ENCODE measurements around the gene LIN7A.
"Not testable (repeated sequence)": the region's sequence is repeated elsewhere in the genome, so short reads cannot be mapped to it uniquely, and the experiment has no call there.

The LIN7A gene

DNA sequence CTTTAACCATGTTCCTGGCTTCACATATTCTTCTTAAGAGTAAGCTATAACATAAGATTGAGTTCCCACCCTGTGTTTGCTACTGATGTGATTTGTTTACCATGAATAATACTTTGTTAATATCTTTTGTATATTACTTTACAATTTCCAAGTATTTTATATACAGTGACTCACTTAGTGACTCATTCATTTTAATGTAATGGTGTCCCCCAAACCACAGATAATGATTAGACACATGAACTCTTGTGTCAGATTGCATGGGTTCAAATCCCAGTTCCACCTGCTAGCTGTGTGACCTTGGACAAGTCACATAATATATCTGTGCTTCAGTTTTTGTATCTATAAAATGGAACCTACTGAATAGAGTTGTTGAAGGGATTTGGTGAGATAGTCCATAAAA, 144.9 kb downstream of the LIN7A start:
- Histone ChIP-seq H3K9me3 (ENCODE audit: control insufficient read depth, low read length) (no peaks in the 10 kb centered on the region), H3K4me3 (ENCODE audit: low read length) (no peak overlapping the region), H3K36me3 (ENCODE audit: control insufficient read depth, insufficient read depth, low read length) (no peaks in the 10 kb centered on the region), H3K4me1 (ENCODE audit: control insufficient read depth, insufficient read depth, low read length) (no peaks in the 10 kb centered on the region), H3K9ac (ENCODE audit: low read length) (no peak overlapping the region), H3K27me3 (ENCODE audit: control insufficient read depth, insufficient read depth, low read length) (no peaks in the 10 kb centered on the region)

DNA sequence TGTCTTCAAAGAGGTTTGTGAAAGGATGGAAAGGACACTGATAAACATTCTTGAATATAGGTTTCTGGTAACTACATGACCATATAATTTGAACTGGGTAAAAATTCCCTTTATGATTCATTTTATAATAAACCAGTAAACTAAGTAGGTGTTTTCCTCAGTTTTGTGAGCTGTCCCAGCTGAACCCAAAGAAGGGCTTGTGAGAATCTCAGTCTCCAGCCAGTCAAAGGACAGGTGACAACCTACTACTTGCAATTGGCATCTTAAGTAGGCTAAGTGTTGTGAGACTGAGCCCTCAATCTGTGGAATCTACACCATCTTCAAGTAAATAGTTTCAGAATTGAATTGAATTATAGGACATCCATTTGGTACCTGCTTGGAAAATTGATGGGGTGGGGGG, 145.9 kb downstream of the LIN7A start:
- H3K36me3 ChIP-seq (ENCODE audit: control insufficient read depth, insufficient read depth, low read length) = no peaks in the 10 kb centered on the region
- H3K4me1 ChIP-seq (ENCODE audit: control insufficient read depth, insufficient read depth, low read length) = no peaks in the 10 kb centered on the region
- no peaks in the 10 kb centered on the region for H3K9me3 ChIP-seq (ENCODE audit: control insufficient read depth, low read length)
- H3K27me3 ChIP-seq (ENCODE audit: control insufficient read depth, insufficient read depth, low read length) = no peaks in the 10 kb centered on the region
- no peak overlapping the region for H3K4me3 ChIP-seq (ENCODE audit: low read length)
- H3K9ac ChIP-seq (ENCODE audit: low read length) = no peak overlapping the region

DNA sequence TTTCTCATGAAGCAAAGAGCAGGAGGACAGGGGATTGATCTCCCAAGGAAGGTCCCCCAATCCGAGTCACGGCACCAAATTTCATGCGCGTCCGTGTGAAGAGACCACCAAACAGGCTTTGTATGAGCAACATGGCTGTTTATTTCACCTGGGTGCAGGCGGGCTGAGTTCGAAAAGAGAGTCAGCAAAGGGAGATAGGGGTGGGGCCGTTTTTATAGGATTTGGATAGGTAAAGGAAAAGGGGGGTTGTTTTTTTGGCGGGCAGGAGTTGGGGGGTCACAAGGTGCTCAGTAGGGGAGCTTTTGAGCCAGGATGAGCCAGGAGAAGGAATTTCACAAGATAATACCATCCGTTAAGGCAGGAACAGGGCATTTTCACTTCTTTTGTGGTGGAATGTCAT, 149.3 kb downstream of the LIN7A start:
- not testable (repeated sequence) for H3K4me1 ChIP-seq (ENCODE audit: control insufficient read depth, insufficient read depth, low read length); H3K4me3 ChIP-seq (ENCODE audit: low read length); H3K36me3 ChIP-seq (ENCODE audit: control insufficient read depth, insufficient read depth, low read length); H3K9ac ChIP-seq (ENCODE audit: low read length); H3K9me3 ChIP-seq (ENCODE audit: control insufficient read depth, low read length); H3K27me3 ChIP-seq (ENCODE audit: control insufficient read depth, insufficient read depth, low read length)

DNA sequence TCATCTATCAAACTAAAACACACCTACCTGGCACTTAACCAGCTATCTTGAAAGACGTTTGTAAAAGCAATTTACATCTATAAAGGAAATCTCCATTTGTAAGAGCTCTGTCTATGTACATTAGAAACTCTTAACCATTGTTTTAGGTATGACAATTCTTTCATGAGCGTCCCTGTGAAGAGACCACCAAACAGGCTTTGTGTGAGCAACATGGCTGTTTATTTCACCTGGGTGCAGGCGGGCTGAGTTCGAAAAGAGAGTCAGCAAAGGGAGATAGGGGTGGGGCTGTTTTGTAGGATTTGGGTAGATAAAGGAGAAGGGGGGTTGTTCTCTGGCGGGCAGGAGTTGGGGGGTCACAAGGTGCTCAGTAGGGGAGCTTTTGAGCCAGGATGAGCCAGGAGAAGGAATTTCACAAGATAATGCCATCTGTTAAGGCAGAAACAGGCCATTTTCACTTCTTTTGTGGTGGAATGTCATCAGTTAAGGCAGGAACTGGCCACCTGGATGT, 154.7 kb downstream of the LIN7A start:
- H3K4me1 ChIP-seq (ENCODE audit: control insufficient read depth, insufficient read depth, low read length); H3K27me3 ChIP-seq (ENCODE audit: control insufficient read depth, insufficient read depth, low read length); H3K9me3 ChIP-seq (ENCODE audit: control insufficient read depth, low read length); H3K9ac ChIP-seq (ENCODE audit: low read length); H3K4me3 ChIP-seq (ENCODE audit: low read length); H3K36me3 ChIP-seq (ENCODE audit: control insufficient read depth, insufficient read depth, low read length): not testable (repeated sequence)

DNA sequence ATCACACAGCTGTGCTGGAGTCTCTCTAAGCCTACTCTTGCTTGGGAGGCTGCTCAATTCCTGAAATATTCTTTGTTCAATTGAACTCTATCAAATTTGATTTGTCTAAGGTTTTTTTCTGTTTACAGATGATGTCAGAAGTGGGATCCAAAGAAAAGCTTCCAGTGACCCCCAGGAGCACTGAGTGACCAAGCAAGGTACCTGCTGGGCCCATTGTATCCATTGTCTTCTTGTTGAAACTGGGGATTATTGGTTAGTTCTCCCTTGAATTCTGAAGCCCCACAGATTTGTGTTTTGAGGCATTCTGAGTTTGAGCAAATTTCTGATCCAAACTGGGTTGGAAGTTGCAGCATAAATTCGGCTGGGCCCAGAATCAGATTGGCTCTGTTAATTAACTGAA, 156.4 kb downstream of the LIN7A start:
- Histone ChIP-seq H3K4me1 (ENCODE audit: control insufficient read depth, insufficient read depth, low read length) (peaks cover 8% of the 10 kb centered on the region), H3K27me3 (ENCODE audit: control insufficient read depth, insufficient read depth, low read length) (no peaks in the 10 kb centered on the region)

DNA sequence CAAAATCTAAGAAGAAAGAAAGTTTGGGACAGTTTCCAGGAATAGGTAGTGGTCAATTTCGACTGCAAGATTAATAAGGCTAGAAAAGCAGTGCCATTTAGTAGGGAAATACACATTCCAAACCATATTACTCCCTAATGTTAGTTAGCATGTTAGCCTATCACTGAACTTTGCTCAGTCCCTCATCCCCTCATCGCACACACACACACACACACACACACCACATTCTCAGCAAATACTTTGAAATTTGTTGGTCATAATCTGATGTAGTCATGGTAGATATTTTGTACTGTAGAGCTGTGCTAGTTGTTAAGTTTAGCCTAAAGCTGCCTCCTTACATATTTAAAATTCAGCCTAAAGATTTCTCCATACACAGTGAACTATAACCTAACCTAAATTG, 157.0 kb downstream of the LIN7A start:
- Histone ChIP-seq H3K4me1 (ENCODE audit: control insufficient read depth, insufficient read depth, low read length) (peaks cover 8% of the 10 kb centered on the region), H3K9ac (ENCODE audit: low read length) (no peak overlapping the region), H3K36me3 (ENCODE audit: control insufficient read depth, insufficient read depth, low read length) (no peaks in the 10 kb centered on the region), H3K27me3 (ENCODE audit: control insufficient read depth, insufficient read depth, low read length) (no peaks in the 10 kb centered on the region), H3K4me3 (ENCODE audit: low read length) (no peak overlapping the region), H3K9me3 (ENCODE audit: control insufficient read depth, low read length) (no peaks in the 10 kb centered on the region)

More for the DNA sequence above, 156.4 kb downstream of the LIN7A start:
- no peaks in the 10 kb centered on the region for H3K9me3 ChIP-seq (ENCODE audit: control insufficient read depth, low read length)
- no peaks in the 10 kb centered on the region for H3K36me3 ChIP-seq (ENCODE audit: control insufficient read depth, insufficient read depth, low read length)
- H3K9ac ChIP-seq (ENCODE audit: low read length) = no peak overlapping the region
- H3K4me3 ChIP-seq (ENCODE audit: low read length) = no peak overlapping the region

DNA sequence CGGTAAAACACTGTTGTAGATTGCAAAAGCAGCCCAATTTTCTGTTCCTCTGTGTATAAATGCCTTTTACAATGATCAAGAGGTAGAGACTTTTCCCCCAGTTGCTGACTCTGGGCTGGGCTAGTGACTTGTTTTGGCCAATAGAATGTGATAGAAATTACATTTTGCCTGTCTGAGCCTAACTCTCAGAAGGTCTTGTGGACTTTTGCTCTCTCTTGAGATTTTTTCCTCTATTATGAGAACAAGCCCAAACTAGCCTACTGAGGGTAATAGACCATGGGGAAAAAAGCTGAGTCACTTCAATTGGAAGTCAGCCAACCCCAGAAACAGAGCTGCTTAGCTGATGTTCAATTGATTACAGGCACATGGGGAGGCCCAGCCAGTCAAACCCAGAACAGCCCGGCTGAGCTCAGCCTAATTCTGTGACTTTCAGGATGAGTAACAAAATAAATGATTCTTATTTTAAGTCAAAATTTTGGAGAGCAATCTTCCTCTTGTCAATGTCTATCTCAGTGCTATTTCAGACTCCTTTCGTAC, 159.7 kb downstream of the LIN7A start:
- H3K9ac ChIP-seq (ENCODE audit: low read length) = no peak overlapping the region
- peaks cover 8% of the 10 kb centered on the region for H3K4me1 ChIP-seq (ENCODE audit: control insufficient read depth, insufficient read depth, low read length)
- no peaks in the 10 kb centered on the region for H3K36me3 ChIP-seq (ENCODE audit: control insufficient read depth, insufficient read depth, low read length)
- no peaks in the 10 kb centered on the region for H3K9me3 ChIP-seq (ENCODE audit: control insufficient read depth, low read length)
- H3K27me3 ChIP-seq (ENCODE audit: control insufficient read depth, insufficient read depth, low read length) = no peaks in the 10 kb centered on the region
- H3K4me3 ChIP-seq (ENCODE audit: low read length) = no peak overlapping the region

DNA sequence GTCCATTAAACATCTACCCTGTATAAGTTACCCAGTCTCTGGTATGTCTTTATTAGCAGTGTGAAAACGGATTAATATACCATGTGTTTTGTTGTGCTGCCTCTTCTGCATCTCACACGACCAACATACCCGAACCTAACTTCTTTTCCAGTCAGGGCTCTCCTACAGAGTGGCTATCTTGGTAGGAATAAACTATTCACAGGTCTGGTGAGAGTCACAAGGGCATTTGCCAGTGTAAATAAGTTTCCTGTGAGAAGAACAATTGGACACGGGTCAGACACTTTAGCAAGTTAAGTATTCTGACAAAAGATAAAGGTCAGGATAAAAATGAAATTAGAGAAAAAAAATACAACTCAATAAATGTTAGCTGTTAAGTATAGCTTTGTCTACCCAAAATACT, 160.1 kb downstream of the LIN7A start:
- Histone ChIP-seq H3K4me1 (ENCODE audit: control insufficient read depth, insufficient read depth, low read length) (peaks cover 8% of the 10 kb centered on the region), H3K9ac (ENCODE audit: low read length) (no peak overlapping the region), H3K36me3 (ENCODE audit: control insufficient read depth, insufficient read depth, low read length) (no peaks in the 10 kb centered on the region), H3K9me3 (ENCODE audit: control insufficient read depth, low read length) (no peaks in the 10 kb centered on the region), H3K4me3 (ENCODE audit: low read length) (no peak overlapping the region), H3K27me3 (ENCODE audit: control insufficient read depth, insufficient read depth, low read length) (no peaks in the 10 kb centered on the region)

DNA sequence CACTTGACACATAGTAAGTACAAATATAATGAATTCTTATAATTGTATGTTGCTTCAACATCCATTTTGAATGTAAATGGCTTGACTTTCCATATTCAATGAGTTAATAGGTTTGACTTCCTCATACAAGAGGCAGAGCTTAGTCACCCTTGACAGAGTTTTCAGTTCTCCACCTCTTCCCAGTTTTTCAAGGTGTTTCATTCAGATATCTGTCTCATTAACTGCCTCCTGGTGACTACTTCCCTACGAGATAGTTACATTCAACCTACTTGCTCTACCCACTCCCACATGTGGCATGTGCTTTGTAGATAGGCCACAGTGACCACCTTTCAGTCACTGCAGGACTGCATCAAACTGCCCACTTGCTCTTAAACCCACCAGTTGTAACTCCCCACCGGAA, 161.0 kb downstream of the LIN7A start:
- no peaks in the 10 kb centered on the region for H3K27me3 ChIP-seq (ENCODE audit: control insufficient read depth, insufficient read depth, low read length)

DNA sequence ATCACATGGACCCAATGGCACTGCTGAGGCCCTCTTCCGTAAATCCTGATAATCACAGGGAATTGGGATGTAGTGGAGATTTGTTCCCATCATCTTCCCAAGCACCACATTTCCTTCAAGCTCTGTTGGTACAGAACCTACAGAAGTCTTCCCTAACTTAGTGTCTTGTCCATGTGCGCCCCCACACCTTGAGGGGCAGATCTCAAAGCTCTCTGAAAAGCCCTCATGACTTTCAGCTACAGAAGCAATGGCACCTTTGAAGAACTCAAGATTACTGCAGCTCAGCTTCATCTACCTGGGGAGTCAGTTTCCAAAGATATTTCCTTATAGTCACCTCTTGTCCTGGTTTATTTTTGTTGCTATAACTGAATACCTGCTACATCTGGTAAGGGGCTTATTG, 166.8 kb downstream of the LIN7A start:
- Histone ChIP-seq H3K9ac (ENCODE audit: low read length) (no peak overlapping the region), H3K27me3 (ENCODE audit: control insufficient read depth, insufficient read depth, low read length) (no peaks in the 10 kb centered on the region), H3K4me3 (ENCODE audit: low read length) (no peak overlapping the region), H3K9me3 (ENCODE audit: control insufficient read depth, low read length) (no peaks in the 10 kb centered on the region), H3K36me3 (ENCODE audit: control insufficient read depth, insufficient read depth, low read length) (no peaks in the 10 kb centered on the region), H3K4me1 (ENCODE audit: control insufficient read depth, insufficient read depth, low read length) (no peaks in the 10 kb centered on the region)

More for the DNA sequence above, 161.0 kb downstream of the LIN7A start:
- Histone ChIP-seq H3K36me3 (ENCODE audit: control insufficient read depth, insufficient read depth, low read length) (no peaks in the 10 kb centered on the region), H3K9me3 (ENCODE audit: control insufficient read depth, low read length) (no peaks in the 10 kb centered on the region), H3K4me3 (ENCODE audit: low read length) (no peak overlapping the region), H3K4me1 (ENCODE audit: control insufficient read depth, insufficient read depth, low read length) (peaks cover 8% of the 10 kb centered on the region), H3K9ac (ENCODE audit: low read length) (no peak overlapping the region)

DNA sequence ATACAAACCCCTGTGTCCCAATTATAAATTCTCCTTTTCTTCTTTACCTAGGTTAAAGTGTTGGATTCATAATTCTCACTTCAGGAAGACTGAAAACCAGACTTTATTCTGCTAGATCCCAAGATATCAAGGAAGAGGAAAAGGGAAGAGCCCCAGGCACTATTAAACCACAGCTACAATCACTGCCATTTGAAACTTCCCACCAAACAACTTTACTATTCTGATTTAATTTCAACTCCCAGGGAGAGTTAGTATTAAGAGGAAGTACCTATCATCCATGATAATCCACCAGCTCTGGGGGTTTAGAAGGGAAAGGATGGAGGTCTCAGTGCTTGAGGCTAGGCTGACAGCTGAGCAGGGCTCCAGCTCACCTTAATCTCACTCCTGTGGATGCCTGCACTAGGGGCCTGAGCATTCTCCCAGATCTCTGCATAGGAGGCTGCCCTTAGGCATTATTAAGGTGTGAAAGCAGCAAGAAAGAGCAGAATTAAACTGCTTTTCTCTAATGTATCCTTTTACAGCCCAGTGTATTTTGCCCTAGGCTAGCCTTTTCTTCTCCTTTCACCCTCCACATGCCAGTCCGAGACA, 168.1 kb downstream of the LIN7A start:
- H3K9me3 ChIP-seq (ENCODE audit: control insufficient read depth, low read length) = no peaks in the 10 kb centered on the region
- H3K4me1 ChIP-seq (ENCODE audit: control insufficient read depth, insufficient read depth, low read length) = no peaks in the 10 kb centered on the region
- H3K27me3 ChIP-seq (ENCODE audit: control insufficient read depth, insufficient read depth, low read length) = no peaks in the 10 kb centered on the region

DNA sequence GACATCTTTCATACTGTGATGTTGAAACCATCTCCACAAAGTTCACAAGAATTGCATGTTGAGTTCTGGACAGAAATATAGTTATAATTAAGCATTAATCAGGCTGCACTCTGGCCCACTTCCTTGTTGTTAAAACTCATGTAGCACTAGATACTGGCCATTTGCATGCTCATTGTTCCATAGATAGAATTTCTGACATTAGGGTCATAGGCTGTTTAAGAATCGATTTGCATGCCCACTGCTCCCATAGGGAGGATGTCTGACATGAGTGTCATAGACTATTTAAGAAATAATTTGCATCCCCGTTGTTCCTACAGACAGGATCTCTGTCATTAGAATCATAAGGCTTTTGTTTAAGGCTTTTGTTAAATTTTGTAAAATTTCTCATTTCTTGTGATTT, 170.8 kb downstream of the LIN7A start:
- H3K4me1 ChIP-seq (ENCODE audit: control insufficient read depth, insufficient read depth, low read length) = no peaks in the 10 kb centered on the region
- no peaks in the 10 kb centered on the region for H3K36me3 ChIP-seq (ENCODE audit: control insufficient read depth, insufficient read depth, low read length)
- no peak overlapping the region for H3K9ac ChIP-seq (ENCODE audit: low read length)
- H3K27me3 ChIP-seq (ENCODE audit: control insufficient read depth, insufficient read depth, low read length) = no peaks in the 10 kb centered on the region
- H3K4me3 ChIP-seq (ENCODE audit: low read length) = no peak overlapping the region
- no peaks in the 10 kb centered on the region for H3K9me3 ChIP-seq (ENCODE audit: control insufficient read depth, low read length)

More for the DNA sequence above, 168.1 kb downstream of the LIN7A start:
- H3K9ac ChIP-seq (ENCODE audit: low read length) = no peak overlapping the region
- H3K4me3 ChIP-seq (ENCODE audit: low read length) = no peak overlapping the region
- H3K36me3 ChIP-seq (ENCODE audit: control insufficient read depth, insufficient read depth, low read length) = no peaks in the 10 kb centered on the region

DNA sequence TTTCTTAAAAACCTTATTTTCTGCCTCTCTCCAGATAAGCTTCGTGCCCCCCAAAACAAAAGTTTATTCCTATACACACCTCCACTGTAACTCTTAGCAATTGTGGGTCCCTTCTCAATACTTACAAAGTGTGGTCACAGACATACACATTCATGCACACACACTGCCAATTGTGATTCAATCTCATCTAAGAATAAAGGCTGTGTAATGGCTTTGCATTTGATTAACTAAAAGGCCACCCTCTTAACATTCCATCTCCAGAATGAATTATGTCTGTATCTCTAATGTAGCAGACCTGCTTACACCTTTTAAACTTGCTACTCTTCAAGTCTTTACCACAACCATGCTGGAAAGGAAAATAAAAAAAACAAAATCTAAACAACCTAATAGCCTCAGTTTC, 171.5 kb downstream of the LIN7A start:
- Histone ChIP-seq H3K27me3 (ENCODE audit: control insufficient read depth, insufficient read depth, low read length) (no peaks in the 10 kb centered on the region), H3K4me3 (ENCODE audit: low read length) (no peak overlapping the region), H3K9me3 (ENCODE audit: control insufficient read depth, low read length) (no peaks in the 10 kb centered on the region), H3K9ac (ENCODE audit: low read length) (no peak overlapping the region), H3K4me1 (ENCODE audit: control insufficient read depth, insufficient read depth, low read length) (no peaks in the 10 kb centered on the region), H3K36me3 (ENCODE audit: control insufficient read depth, insufficient read depth, low read length) (no peaks in the 10 kb centered on the region)

Data from mucosa of stomach (tissue), 1 donor.